A549 (cell line): ENCODE data around the gene ELMO3.

Experiments used
- HOXA7 ChIP-seq: fragments of 250-450 bp; sonication (Bioruptor Pico); IDR thresholded peaks from 2 replicates; pipeline ENCODE4 v1.5.0; 2020; ENCODE audit warnings: mild to moderate bottlenecking, moderate library complexity
- JUNB ChIP-seq: fragments of >200 bp; sonication (Bioruptor Twin); formaldehyde crosslinking; IDR thresholded peaks from 2 replicates; pipeline ENCODE4 v1.6.1; 2016
- RAD21 ChIP-seq, 2 experiments: fragments of >200 bp in 1 of 2; sonication (Bioruptor Twin) in 1 of 2; formaldehyde crosslinking in 1 of 2; IDR thresholded peaks in 1 of 2; conservative IDR thresholded peaks in 1 of 2; 2 replicates in 1 of 2; 3 replicates in 1 of 2; pipeline ENCODE4 v1.6.1; 2012 to 2018; ENCODE audit warnings: inconsistent platforms in 1 of 2
- TF ChIP-seq, protein P1 (sequence below): fragments of >200 bp; sonication (Bioruptor Twin); formaldehyde crosslinking; IDR thresholded peaks from 3 replicates; pipeline ENCODE4 v1.5.1; 2016

DNA sequence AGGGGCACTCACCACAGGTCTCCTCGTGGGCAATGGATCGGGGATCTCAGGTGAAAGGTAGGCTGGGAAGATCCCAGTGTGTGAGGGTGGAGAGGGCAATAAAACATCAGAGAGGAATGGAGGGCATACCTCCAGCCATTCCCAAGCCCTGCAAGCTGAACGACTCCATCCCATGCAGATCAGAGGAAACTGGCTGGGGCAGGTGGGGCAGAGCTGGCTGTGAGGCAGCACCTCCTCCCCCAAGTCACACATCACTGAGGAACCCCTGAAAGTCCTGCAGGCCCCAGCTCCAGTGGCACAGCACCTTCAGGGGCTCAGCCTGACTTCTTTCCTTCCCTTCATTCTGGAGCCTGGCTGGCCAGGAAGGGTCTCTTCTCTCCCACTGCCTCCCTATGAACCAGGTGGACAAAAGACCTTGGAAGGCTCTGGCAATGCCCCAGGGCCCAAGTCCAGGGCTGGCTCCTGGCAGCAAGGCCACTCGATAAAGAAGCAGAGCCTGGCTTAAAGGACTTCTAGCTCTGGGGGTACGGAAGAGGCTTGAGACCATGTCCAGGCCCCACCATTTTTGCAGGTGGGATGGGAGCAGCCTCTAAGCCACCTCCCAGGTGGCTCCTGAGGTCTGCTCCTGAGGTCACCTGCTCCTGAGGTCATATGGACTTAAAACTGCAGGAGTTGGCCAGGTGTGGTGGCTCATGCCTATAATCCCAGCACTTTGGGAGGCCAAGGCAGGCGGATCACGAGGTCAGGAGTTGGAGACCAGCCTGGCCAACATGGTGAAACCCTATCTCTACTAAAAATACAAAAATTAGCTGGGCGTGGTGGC, 14.5 kb downstream of the ELMO3 start:
- TF ChIP-seq, protein P1, sequence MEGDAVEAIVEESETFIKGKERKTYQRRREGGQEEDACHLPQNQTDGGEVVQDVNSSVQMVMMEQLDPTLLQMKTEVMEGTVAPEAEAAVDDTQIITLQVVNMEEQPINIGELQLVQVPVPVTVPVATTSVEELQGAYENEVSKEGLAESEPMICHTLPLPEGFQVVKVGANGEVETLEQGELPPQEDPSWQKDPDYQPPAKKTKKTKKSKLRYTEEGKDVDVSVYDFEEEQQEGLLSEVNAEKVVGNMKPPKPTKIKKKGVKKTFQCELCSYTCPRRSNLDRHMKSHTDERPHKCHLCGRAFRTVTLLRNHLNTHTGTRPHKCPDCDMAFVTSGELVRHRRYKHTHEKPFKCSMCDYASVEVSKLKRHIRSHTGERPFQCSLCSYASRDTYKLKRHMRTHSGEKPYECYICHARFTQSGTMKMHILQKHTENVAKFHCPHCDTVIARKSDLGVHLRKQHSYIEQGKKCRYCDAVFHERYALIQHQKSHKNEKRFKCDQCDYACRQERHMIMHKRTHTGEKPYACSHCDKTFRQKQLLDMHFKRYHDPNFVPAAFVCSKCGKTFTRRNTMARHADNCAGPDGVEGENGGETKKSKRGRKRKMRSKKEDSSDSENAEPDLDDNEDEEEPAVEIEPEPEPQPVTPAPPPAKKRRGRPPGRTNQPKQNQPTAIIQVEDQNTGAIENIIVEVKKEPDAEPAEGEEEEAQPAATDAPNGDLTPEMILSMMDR: no peak
- TF ChIP-seq HOXA7 (CRISPR knock-in tag): no peak
- TF ChIP-seq RAD21 (conservative IDR thresholded peaks at IDR 0.05 in 1 of 2, IDR thresholded peaks at IDR 0.05 in 1 of 2): no peak
- no peak for TF ChIP-seq JUNB
